Skeletal muscle satellite cell (primary cell): ENCODE measurements around the gene JPH4.

ENCODE experiments used
- H3K27me3 ChIP-seq: 2 replicates; pipeline ENCODE4 v1.7.0; 2013; ENCODE audit warnings: low read length; ENCODE audit not compliant: control insufficient read depth, insufficient read depth
- H3K36me3 ChIP-seq: 2 replicates; pipeline ENCODE4 v1.7.0; 2013; ENCODE audit warnings: mild to moderate bottlenecking, control low read depth, low read length; ENCODE audit not compliant: insufficient read depth
- H3K4me1 ChIP-seq: 2 replicates; pipeline ENCODE4 v1.7.0; 2013; ENCODE audit warnings: low read length; ENCODE audit not compliant: control insufficient read depth, insufficient read depth
- H3K4me2 ChIP-seq: 2 replicates; pipeline ENCODE4 v1.7.0; 2013; ENCODE audit warnings: mild to moderate bottlenecking, low read length
- H3K4me3 ChIP-seq: 2 replicates; pipeline ENCODE4 v1.7.0; 2013; ENCODE audit warnings: low read length
- H3K9ac ChIP-seq: 2 replicates; pipeline ENCODE4 v1.7.0; 2013; ENCODE audit warnings: mild to moderate bottlenecking, low read depth, low read length, moderate library complexity
- H3K9me3 ChIP-seq: replicated peaks from 2 replicates; pipeline ENCODE4 v1.7.0; 2013; ENCODE audit warnings: mild to moderate bottlenecking, control low read depth, low read length

The JPH4 gene

GRCh38 chr14:23558346-23559009, 20.1 kb downstream of the JPH4 start:
- no peaks in the 10 kb centered on the region for H3K9me3 ChIP-seq
- no peak overlapping the region for H3K4me3 ChIP-seq
- H3K27me3 ChIP-seq = no peaks in the 10 kb centered on the region
- H3K9ac ChIP-seq = no peak overlapping the region
- H3K4me2 ChIP-seq = no peak overlapping the region
- H3K4me1 ChIP-seq = peaks cover 19% of the 10 kb centered on the region
- H3K36me3 ChIP-seq = peaks cover 7% of the 10 kb centered on the region

- peaks cover 7% of the 10 kb centered on the region for H3K36me3 ChIP-seq
- H3K4me2 ChIP-seq = peak overlapping the region; percentile 94
- H3K9ac ChIP-seq = no peak overlapping the region
- no peaks in the 10 kb centered on the region for H3K27me3 ChIP-seq
- no peak overlapping the region for H3K4me3 ChIP-seq
- peaks cover 19% of the 10 kb centered on the region for H3K4me1 ChIP-seq
- no peaks in the 10 kb centered on the region for H3K9me3 ChIP-seq
Measured at GRCh38 chr14:23557946-23558345, 20.6 kb downstream of the JPH4 start.

- H3K4me3 ChIP-seq = no peak overlapping the region
- H3K4me2 ChIP-seq = peak overlapping the region; percentile 94
- H3K9ac ChIP-seq = peak overlapping the region; percentile 89
- H3K27me3 ChIP-seq = no peaks in the 10 kb centered on the region
- no peaks in the 10 kb centered on the region for H3K9me3 ChIP-seq
- H3K36me3 ChIP-seq = peaks cover 7% of the 10 kb centered on the region
- peaks cover 19% of the 10 kb centered on the region for H3K4me1 ChIP-seq
Measured at GRCh38 chr14:23557521-23557920, 21.1 kb downstream of the JPH4 start.

GRCh38 chr14:23556700-23557440, 21.7 kb downstream of the JPH4 start:
- H3K36me3 ChIP-seq = peaks cover 7% of the 10 kb centered on the region
- H3K4me1 ChIP-seq = peaks cover 21% of the 10 kb centered on the region
- H3K4me2 ChIP-seq = peak overlapping the region; percentile 94
- H3K4me3 ChIP-seq = peak overlapping the region; percentile 99
- no peaks in the 10 kb centered on the region for H3K27me3 ChIP-seq
- peak overlapping the region; percentile 89 for H3K9ac ChIP-seq
- H3K9me3 ChIP-seq = no peaks in the 10 kb centered on the region

- no peaks in the 10 kb centered on the region for H3K27me3 ChIP-seq
- peak within 1 kb of the TSS; percentile 89 for H3K9ac ChIP-seq
- no peaks in the 10 kb centered on the region for H3K9me3 ChIP-seq
- peaks cover 23% of the 10 kb centered on the region for H3K4me1 ChIP-seq
- peak within 1 kb of the TSS; percentile 99 for H3K4me3 ChIP-seq
- H3K4me2 ChIP-seq = peak within 1 kb of the TSS; percentile 94
- peaks cover 7% of the 10 kb centered on the region for H3K36me3 ChIP-seq
Measured at GRCh38 chr14:23555882-23556699, 22.5 kb downstream of the JPH4 start, which contains the start of gene THTPA. THTPA (plus strand) TSS chr14:23556271; CDS start chr14:23556758, 487 bp downstream.

- Histone ChIP-seq H3K4me2 (peak overlapping the region; percentile 94), H3K27me3 (no peaks in the 10 kb centered on the region), H3K4me3 (peak overlapping the region; percentile 99), H3K9me3 (no peaks in the 10 kb centered on the region), H3K36me3 (peaks cover 7% of the 10 kb centered on the region), H3K4me1 (peaks cover 24% of the 10 kb centered on the region), H3K9ac (peak overlapping the region; percentile 89)
Measured at GRCh38 chr14:23555533-23555881, 23.1 kb downstream of the JPH4 start.

GRCh38 chr14:23551266-23552028, 27.1 kb downstream of the JPH4 start, which contains the start of gene ZFHX2:
ZFHX2 (minus strand) TSS chr14:23551765; CDS start chr14:23535325, 16,440 bp downstream.
- Histone ChIP-seq H3K4me3 (peak within 1 kb of the TSS; percentile 91), H3K27me3 (peaks cover 4% of the 10 kb centered on the region), H3K36me3 (no peaks in the 10 kb centered on the region), H3K9ac (peak within 1 kb of the TSS; percentile 69), H3K4me1 (peaks cover 18% of the 10 kb centered on the region), H3K4me2 (peak within 1 kb of the TSS; percentile 93), H3K9me3 (no peaks in the 10 kb centered on the region)

GRCh38 chr14:23550812-23551265, 27.8 kb downstream of the JPH4 start:
- peak overlapping the region; percentile 62 for H3K9ac ChIP-seq
- H3K4me1 ChIP-seq = peaks cover 18% of the 10 kb centered on the region
- peak overlapping the region; percentile 91 for H3K4me3 ChIP-seq
- peak overlapping the region; percentile 93 for H3K4me2 ChIP-seq
- H3K36me3 ChIP-seq = no peaks in the 10 kb centered on the region
- no peaks in the 10 kb centered on the region for H3K9me3 ChIP-seq
- peaks cover 4% of the 10 kb centered on the region for H3K27me3 ChIP-seq

- Histone ChIP-seq H3K36me3 (no peaks in the 10 kb centered on the region), H3K9ac (peak overlapping the region; percentile 62), H3K4me1 (peaks cover 19% of the 10 kb centered on the region), H3K4me3 (peak overlapping the region; percentile 91), H3K27me3 (peaks cover 4% of the 10 kb centered on the region), H3K4me2 (peak overlapping the region; percentile 93), H3K9me3 (no peaks in the 10 kb centered on the region)
Measured at GRCh38 chr14:23550131-23550811, 28.3 kb downstream of the JPH4 start.
